ENCODE measurements around the gene MAPKAPK3.

DNA sequence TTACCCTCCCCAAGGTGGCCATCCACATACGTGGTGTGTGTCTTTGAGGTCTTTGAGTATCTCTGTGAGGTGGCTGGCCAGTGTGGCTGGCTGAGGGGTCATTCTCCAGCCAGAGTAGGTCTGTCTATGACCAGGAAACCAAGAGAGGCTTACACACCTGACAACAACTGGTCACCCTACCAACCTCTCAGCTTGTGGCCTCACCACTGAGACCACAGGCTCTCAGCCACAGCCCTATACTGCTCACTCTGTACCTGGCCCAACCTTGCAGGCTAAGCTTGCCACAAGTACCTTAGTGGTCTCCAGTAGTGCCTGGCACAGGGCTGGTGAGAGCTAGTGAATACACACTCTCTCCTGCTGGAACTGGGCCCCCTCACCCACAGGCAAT, 42.5 kb upstream of the MAPKAPK3 start:
- TF ChIP-seq ARNTL (CRISPR knock-in tag; IDR thresholded peaks at IDR 0.05; ENCODE audit: borderline replicate concordance, low read depth) (no peak), ISL1 (CRISPR knock-in tag; IDR thresholded peaks at IDR 0.05) (no peak), POU6F1 (CRISPR knock-in tag; IDR thresholded peaks at IDR 0.05; ENCODE audit: borderline replicate concordance, low read depth) (no peak), ZC3H10 (CRISPR knock-in tag; IDR thresholded peaks at IDR 0.05) (no peak), ZFP3 (CRISPR knock-in tag; IDR thresholded peaks at IDR 0.05) (no peak), RARB (CRISPR knock-in tag; IDR thresholded peaks at IDR 0.05) (no peak), OSR1 (CRISPR knock-in tag; IDR thresholded peaks at IDR 0.05) (no peak), CSDC2 (CRISPR knock-in tag; IDR thresholded peaks at IDR 0.05) (no peak), TCF4 (CRISPR knock-in tag; IDR thresholded peaks at IDR 0.05; ENCODE audit: borderline replicate concordance) (no peak), PATZ1 (CRISPR knock-in tag; IDR thresholded peaks at IDR 0.05; ENCODE audit: borderline replicate concordance) (no peak), BACH2 (CRISPR knock-in tag; IDR thresholded peaks at IDR 0.05; ENCODE audit: borderline replicate concordance) (no peak)
- TF ChIP-seq, protein P1, sequence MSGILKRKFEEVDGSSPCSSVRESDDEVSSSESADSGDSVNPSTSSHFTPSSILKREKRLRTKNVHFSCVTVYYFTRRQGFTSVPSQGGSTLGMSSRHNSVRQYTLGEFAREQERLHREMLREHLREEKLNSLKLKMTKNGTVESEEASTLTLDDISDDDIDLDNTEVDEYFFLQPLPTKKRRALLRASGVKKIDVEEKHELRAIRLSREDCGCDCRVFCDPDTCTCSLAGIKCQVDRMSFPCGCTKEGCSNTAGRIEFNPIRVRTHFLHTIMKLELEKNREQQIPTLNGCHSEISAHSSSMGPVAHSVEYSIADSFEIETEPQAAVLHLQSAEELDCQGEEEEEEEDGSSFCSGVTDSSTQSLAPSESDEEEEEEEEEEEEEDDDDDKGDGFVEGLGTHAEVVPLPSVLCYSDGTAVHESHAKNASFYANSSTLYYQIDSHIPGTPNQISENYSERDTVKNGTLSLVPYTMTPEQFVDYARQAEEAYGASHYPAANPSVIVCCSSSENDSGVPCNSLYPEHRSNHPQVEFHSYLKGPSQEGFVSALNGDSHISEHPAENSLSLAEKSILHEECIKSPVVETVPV (CRISPR knock-in tag; IDR thresholded peaks at IDR 0.05) = no peak
- TF ChIP-seq, protein P2, sequence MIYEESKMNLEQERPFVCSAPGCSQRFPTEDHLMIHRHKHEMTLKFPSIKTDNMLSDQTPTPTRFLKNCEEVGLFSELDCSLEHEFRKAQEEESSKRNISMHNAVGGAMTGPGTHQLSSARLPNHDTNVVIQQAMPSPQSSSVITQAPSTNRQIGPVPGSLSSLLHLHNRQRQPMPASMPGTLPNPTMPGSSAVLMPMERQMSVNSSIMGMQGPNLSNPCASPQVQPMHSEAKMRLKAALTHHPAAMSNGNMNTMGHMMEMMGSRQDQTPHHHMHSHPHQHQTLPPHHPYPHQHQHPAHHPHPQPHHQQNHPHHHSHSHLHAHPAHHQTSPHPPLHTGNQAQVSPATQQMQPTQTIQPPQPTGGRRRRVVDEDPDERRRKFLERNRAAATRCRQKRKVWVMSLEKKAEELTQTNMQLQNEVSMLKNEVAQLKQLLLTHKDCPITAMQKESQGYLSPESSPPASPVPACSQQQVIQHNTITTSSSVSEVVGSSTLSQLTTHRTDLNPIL (CRISPR knock-in tag; IDR thresholded peaks at IDR 0.05; ENCODE audit: low read depth) = no peak
